ENCODE measurements around the gene PTPRD.

DNA sequence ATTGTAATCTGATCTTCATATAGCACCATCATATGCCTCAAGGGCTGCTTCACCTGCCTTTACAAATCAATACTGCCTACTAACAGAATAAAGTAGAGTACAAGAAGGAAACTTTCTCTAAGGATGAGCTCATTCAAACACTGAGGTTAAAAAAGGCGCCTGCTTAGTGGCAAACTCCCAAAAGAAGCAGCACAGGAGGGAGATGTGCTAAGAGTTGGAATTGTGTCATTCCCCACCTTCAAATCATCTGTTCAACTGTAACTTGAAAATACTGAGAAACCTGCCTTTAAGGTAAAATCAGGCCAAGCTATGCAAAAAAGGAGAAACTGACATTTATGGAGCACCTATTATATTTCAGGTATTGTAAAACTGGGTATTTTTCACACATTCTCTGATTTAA, 560.6 kb downstream of the PTPRD start:
- TF ChIP-seq CTCF (conservative IDR thresholded peaks at IDR 0.05; ENCODE audit: low read depth, low read length) (no peak), FOS (IDR thresholded peaks at IDR 0.05; ENCODE audit: low read depth, low read length) (no peak)
